NCI-H1105 treated with DMSO at 0.1 percent for 48 hours (cell line): ENCODE measurements around the gene SRPX2.

Experiments used
- DNase-seq: peaks from one replicate; lab custom pipeline; 2025; lab: John Stamatoyannopoulos, UW

SRPX2 gene, protein sequence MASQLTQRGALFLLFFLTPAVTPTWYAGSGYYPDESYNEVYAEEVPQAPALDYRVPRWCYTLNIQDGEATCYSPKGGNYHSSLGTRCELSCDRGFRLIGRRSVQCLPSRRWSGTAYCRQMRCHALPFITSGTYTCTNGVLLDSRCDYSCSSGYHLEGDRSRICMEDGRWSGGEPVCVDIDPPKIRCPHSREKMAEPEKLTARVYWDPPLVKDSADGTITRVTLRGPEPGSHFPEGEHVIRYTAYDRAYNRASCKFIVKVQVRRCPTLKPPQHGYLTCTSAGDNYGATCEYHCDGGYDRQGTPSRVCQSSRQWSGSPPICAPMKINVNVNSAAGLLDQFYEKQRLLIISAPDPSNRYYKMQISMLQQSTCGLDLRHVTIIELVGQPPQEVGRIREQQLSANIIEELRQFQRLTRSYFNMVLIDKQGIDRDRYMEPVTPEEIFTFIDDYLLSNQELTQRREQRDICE

DNA sequence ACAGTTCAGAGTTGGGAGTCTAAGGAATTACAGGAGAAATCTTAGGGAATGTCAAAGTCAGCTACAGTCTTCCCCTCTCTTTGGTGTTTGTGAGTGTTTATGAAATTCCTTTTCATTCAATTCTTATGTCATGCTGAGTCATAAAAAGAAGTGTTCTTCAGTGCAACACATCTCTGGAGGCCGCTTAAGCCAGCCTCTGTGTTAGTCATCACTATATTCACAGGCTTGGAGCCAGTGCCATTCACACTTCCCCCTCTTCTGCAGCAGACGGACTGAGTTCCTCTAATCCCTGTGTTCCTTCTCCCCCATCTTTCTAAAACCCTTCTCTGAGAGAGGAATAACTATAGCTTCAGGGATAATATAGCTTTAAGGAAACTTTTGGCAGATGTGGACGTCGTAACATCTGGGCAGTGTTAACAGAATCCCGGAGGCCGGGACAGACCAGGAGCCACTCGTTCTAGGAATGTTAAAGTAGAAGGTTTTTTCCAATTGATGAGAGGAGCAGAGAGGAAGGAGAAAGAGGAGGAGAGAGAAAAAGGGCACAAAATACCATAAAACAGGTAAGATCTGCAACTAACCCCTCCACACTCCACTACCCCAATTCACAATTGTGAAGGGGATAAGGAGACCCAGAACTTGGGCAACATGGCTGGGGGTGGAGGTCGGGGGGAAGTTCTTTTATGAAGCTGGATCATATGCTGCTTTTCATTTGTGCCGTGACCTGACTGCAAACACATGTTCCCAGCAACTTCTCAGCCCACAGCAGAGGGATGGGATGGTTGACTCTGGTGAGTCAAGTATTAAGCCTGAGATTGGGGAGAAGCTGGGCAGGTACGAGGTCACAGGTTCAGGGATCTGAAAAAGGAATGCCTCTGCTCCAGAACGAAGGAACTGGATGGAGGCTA lies at the start of gene SRPX2:
TSS of gene SRPX2 (plus strand) at position 244 of the 905 bp plus-strand sequence. CDS start 2,124 bp downstream, outside the sequence.
- DNase-seq: no peak

DNA sequence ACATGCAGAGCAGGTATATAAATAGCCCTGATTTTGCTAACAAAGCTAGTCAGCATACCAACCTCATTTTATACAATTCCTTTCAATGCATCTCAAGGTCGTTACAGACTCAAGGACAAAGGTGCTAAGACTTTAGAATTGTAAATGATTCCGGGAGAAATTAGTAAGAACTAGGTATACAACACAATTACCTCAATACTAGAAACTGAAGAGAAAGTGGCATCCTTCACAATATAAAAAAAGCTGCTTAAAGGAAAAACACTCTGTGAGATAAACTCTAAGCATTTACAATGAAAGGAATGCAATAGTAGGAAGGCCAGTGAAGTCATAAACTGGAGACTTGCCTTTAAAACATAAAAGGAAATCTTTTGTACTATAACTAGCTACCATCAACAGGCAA lies 47.4 kb upstream of the SRPX2 start:
- no peak for DNase-seq

DNA sequence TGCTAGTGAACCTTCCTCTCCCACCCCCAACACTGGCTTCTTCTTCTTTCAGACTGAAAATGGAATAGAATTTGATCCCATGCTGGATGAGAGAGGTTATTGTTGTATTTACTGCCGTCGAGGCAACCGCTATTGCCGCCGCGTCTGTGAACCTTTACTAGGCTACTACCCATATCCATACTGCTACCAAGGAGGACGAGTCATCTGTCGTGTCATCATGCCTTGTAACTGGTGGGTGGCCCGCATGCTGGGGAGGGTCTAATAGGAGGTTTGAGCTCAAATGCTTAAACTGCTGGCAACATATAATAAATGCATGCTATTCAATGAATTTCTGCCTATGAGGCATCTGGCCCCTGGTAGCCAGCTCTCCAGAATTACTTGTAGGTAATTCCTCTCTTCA lies 44.5 kb upstream of the SRPX2 start:
- no peak for DNase-seq

DNA sequence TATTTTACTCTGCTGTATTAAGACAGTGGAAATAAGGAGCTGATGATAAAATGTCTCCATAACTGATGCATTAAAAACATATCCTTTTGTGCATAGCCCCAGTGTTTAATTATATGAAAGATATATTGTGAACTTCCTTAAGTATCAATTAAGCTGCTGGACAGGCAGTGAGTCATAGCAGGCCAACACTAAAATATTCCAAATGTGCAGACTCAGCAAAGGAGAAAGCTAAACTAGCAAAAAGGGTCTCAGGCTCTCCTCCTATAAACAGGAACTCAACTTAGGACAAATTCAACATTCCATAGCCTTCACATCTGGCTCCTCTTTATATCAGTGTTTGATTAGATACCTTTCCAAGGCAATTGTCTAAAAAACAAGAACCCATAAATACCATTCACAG lies 43.7 kb upstream of the SRPX2 start:
- DNase-seq: no peak

DNA sequence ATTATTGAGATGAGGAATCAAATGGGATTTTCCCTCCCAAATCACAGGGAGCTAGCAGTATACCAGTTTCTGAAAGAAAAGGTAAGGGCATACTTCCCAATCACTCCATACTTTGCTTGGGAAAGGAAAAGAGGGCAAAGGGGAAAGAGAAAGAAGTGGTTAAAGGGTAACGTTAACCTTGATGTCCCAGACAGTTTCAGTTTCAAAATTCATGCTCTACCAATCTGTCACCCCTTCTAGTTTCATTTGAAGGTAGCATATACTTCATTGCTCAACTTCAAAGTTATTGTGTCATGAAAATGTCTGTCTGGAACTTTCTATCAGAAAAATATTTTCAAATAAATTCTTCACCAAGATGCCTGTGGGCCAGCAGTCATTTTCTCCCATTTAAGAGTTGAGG lies 43.2 kb upstream of the SRPX2 start:
- DNase-seq: no peak

DNA sequence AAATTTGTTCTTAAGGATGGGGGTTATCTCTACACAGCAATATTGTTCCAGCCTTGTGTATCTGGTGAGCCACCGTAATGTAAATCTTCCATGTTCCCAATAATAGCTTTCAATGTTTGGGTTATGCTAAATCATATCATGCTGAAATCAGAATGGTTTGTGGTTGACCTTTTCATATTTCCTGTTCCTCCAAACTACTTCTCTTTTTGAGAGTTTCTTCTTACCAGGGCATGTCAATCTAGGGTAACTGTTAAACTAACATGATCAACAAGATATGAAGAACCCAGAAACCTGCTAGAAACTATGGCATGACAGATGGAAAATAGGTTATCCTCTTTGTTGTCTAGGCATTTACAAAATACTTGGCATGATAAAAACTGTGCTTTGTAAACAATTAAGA lies 37.2 kb upstream of the SRPX2 start:
- no peak for DNase-seq

DNA sequence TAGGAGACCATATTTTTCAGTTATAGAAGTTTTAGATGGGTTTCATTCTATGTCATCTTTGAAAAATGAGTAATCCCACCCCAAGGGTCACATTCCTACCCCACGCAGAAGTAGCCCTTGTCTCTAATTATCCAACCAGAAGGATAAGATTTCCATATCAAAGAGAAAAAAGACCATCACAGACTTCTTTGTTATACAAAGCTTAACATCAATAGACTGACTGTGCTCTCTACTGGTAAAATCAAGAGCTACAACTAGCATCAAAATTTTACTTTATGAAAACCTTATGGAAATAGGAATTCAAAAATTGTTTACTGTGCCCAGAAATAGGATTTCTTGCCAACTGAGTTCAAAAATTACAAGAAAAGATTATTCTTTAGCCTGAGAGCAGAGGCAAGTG lies 34.4 kb upstream of the SRPX2 start:
- no peak for DNase-seq

DNA sequence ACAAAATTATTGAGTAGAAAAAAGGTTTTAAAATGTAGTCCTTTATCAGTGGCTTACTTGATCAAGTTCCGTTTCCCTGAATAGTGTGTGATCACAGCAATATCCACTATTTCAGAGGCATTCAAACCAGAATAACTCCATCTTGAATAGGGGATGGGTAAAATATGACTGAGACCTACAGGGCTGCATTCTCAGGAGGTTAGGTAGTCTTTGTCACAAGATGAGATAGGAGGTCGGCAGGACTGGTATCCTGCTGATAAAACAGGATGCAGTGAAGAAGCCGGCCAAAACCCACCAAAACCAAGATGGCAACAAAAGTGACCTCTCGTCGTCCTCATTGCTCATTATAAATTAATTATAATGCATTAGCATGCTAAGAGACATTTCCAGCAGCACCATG lies 32.0 kb upstream of the SRPX2 start:
- no peak for DNase-seq

DNA sequence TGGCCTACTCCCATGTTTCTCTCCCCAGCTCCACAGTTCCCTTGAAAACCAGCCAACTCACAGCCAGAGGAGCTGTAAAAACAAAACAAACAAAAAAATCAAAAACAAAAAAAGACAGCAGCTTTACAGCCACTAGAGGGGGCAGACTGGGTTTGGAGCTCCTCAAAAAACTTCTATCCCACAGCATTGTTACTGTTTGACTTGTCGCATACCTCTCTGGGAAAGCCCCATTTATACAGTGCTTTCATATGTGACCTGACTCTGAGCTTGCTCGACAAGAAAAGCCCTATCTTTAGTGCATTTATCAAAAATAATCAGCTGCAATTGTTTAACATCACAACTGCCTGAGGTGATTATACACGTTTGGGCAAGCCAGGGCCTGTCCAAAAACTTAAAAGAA lies 29.0 kb upstream of the SRPX2 start:
- peak; percentile 12 for DNase-seq

DNA sequence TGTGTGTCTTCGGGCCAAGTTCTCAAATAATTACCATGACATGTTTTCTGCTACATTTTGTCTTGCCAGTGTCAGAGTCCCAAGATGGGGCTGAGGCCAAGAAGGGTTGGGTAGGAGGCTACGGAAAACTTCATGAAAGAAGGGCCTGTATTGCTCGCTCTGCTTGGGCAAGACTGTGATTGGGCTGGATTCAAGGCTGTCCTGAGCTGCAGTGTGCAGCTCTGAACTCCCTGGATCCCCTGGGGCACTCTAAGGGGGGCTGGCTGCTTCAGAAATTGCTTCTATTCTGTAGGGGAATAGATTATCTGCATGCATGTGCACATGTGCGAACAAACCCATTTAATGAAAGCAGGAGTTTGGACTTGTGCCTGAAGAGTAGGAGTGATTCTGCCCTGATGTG lies 21.0 kb upstream of the SRPX2 start:
- DNase-seq: no peak

DNA sequence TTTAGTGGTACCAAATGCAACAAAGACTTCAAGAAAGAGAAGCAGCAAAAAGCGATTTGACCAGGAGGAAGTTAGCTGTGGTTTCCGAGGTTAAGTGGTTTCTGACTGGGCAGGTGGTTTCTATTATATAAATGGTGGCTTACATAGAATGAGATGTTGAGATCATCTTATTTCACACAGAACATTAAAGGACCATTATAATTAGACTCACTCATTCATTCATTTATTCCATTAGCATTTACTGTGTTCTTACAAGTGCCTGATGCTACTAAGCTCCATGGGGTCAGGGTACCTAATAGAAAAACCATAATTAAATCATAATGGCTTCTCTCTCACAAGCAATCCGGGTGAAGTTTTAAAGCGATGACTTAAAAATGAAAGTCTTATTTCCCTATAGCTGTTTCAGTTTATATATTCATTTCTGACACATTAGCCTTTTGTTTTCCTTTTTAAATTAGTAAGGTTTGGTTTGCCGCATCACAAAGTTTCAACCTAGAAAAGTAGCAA lies 18.0 kb upstream of the SRPX2 start:
- no peak for DNase-seq

DNA sequence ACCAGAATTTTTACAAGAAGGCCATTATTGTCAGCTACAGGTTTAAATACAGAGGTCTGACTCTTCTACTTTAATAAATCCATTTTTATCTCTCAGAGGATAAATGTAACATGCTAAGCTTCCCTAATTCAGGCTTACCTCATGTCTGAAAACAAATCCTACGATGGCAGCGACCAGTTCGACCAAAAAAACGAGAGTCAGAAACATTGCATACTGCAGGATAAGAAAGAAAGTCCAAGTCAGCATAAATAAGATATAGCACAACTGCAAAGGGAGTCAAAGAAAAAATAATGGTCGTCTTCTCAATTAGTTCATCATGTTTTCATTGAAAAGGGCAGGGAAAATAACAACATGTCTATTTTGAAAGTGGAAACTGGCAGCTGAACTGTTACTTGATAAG lies 9.0 kb upstream of the SRPX2 start:
- DNase-seq: no peak

DNA sequence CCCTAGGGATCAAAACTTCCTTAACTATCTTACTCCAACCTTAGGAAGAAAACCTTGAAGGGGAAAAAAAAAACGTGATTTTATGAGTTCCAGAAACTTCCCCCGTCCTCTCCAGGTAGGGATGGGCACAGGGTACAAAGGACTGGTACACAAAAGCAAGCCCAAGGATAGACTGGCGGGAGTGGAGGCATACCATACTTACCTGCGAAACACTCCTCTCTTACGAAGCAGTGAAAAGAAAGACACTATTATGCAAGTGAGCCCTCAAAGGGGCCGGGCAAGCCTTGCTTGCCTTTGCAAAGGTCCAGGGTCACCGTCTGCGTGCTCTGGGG lies 8.0 kb upstream of the SRPX2 start:
- peak; percentile 24 for DNase-seq

DNA sequence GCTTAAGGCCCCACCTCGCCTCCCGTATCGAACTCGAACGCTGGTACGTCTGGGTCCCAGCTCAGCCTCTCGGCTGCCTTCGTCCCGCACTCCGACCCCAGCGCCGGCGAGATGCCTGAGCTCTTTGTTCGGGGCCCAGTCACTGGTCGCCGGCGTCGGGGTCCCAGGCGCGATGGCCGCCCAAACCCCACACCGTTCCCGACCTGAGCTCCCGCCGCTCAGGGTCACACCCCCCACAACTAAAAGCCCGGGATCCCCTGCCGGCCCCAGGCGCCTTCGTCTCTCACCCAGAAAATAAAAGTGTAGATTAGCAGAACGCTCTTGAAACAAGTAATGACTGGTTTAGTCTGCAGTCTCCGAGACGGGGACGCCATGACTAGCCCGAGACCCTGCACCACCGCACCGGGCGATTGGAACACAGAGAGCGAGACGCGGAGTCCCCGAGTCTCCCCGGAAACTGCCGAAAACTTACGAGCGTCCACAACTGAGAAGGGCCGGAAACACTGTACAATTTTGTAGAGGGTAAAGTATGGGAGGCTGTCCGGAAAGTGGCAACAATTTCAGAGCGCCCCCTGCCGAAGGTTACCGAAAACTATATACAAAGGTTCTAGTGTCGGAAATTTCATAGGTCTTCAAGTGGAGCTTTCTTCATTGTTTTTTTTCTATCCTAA lies 7.5 kb upstream of the SRPX2 start, which contains the start of gene TSPAN6:
TSS of gene TSPAN6 (minus strand) at position 486 of the 671 bp plus-strand sequence. CDS start at position 374, 112 bp downstream.
- DNase-seq: peak; percentile 85

DNA sequence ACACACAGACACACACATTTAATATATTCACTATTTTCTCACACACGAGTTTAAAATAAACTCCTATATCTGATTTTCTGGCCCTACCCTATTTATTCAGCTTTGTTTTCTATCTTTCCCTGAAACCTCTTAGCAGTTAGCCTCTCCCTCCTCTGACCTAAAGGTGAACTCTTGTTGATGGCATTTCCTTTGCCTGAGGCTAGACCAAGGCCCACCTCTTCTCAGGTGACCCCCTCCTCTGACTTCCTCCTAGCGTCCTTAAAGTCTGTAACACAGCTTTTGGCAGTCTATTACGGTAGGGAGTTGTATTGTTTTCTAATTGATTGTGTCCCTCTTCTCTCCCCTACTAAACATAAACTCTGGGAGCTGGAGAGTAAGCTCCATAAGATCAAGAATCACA lies 1.7 kb upstream of the SRPX2 start:
- DNase-seq: no peak

DNA sequence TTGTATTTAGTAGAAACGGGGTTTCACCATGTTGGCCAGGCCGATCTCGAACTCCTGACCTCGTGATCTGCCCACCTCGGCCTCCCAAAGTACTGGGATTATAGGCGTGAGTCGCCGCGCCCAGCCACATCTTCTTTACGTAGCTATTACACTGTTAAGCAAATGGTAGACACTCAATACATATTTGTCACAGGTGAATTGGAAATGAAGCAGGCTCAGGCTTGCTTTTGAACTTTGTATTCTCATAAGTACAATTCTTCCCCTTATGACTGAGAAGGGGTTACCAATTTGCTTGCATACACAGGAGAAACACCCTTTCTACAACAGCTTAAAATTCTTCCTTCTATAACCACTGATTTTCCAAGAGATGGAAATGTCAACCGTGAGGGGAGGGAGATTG lies 787 bp upstream of the SRPX2 start:
- no peak for DNase-seq

DNA sequence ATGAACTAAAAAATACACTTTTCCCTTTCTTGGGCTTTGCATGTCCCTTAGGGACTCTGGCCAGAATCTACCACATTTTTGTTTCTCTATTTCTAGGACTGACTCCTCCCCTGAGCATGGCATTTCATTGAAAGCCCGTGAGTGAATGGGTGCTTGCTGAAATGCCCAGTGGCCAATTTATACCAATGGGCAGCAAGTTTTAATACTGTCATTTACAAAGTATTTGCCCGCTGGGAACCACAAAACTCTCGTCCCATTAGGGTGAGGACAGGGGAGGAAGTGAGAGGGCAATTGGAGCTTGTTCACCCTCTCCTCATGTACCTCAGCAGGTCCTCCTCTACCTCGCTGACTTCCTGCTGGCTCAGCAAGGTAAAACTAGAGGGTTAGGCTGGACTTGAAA lies 1.1 kb downstream of the SRPX2 start:
- DNase-seq: no peak

DNA sequence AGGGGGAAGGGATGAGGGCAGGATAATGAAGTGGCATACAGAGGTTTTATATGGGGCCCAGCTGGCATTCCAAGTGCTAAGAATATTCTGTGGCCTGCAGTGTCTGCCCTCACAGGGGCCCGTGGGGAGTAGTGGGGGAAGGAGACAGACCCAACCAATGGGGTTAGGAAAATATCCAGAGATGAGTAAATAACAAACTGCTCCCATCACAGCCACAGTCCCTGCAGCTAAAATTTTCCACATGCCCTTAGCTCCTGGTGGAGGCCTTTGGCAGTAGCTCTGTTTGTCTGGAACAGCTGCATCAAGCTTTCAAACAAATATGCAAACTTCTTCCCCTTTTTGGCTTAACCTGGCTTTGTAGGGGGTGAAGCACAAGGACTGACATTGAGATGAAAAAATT lies 3.1 kb downstream of the SRPX2 start:
- DNase-seq: no peak

DNA sequence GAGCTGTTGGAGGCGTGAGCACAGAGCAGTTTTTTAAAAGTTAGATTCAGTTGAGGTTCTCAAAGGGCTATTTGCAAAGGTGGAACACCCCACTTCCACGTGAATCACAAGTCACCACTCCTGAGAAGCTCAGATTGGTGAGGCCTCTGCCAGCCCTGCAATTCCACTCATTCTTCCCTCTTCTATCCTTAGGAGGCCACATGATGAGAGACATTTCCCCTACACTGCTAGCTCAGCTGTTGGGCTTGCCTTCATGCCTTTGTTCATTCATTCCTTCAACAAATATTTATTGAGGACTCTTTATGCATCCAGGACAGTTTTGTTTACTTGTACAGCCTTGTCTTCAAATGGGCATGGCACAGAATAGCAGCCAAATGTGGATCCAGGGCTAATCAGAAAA lies 3.7 kb downstream of the SRPX2 start:
- no peak for DNase-seq

DNA sequence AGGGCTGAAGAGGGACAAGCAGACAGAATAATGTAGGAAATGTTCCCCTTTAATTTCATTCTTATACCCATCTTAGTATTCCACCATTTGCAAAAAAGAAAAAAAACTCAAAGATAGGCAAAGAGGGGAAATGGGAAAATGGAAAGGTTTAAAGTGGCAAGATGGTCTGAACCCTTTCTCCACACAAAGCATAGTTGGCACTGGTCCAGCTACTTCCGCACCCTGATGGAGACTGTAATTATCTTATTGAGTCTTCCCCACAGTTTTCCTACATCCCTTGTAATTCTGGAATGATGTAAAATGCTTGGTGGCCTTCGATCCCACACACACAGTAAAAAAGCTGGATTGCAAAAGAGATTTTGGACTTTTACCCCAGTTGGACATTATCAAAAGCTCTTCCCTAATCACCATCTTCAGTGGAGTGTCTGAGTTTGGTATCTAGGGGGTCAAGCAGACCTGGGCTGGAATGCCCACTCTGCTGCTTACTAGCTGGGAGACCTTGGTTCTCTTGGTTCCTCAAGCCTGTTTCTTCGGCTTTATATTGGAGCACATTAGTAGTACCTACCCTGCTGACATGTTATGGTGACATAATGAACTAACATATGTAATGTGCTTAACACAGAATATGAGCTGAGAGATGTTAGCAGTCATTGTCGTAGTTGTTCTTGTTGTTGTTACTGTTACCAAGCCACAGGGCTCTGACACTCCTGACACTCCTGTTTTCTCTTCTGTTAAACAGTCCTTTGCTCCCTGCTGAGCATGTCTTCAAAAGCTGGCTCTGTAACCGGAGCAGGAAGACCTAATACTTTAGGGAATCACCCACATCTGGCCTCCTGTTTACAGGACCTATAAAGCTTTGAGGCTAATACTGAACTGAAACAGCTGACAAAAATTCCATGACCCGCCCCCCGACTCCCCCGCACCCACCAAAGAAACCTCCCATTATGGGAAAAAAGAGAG lies 4.7 kb downstream of the SRPX2 start:
- peak; percentile 12 for DNase-seq
